Thymus (tissue), 14 donors: ENCODE data around the gene HUNK. TPM values are rescaled to one million over a fixed set of nuclear protein-coding genes. Genes with fewer than 3 reads are reported as not detected.

ENCODE experiments used
- DNase-seq, 9 donors: peaks; one replicate each; pipeline ENCODE4 v3.0.0-alpha.2; 2013; ENCODE audit warnings: low spot score in 9 of 9, low read depth in 6 of 9, missing footprints in 1 of 9
- H3K27ac ChIP-seq, 2 donors: one replicate each; pipeline ENCODE4 v1.5.1; 2013; ENCODE audit warnings: control low read depth in 1 of 2, low read depth in 1 of 2, low read length in 1 of 2, mild to moderate bottlenecking in 1 of 2, moderate library complexity in 1 of 2
- H3K27me3 ChIP-seq, 2 donors: one replicate each; pipeline ENCODE4 v1.5.1; 2013; ENCODE audit warnings: low read length in 1 of 2; ENCODE audit not compliant: control insufficient read depth in 2 of 2, insufficient read depth in 1 of 2
- H3K36me3 ChIP-seq, 2 donors: one replicate each; pipeline ENCODE4 v1.5.1; 2013; ENCODE audit warnings: low read length in 1 of 2, mild to moderate bottlenecking in 1 of 2, moderate library complexity in 1 of 2; ENCODE audit not compliant: control insufficient read depth in 2 of 2, insufficient read depth in 2 of 2
- H3K4me1 ChIP-seq, 2 donors: one replicate each; pipeline ENCODE4 v1.5.1; 2013; ENCODE audit warnings: low read length in 2 of 2; ENCODE audit not compliant: control insufficient read depth in 2 of 2, insufficient read depth in 2 of 2
- H3K4me3 ChIP-seq, 2 donors: one replicate each; pipeline ENCODE4 v1.5.1; 2013; ENCODE audit warnings: low read length in 2 of 2, control low read depth in 1 of 2, mild to moderate bottlenecking in 1 of 2
- H3K9me3 ChIP-seq, 2 donors: one replicate each; pipeline ENCODE4 v1.5.1; 2013; ENCODE audit warnings: low read length in 1 of 2, mild to moderate bottlenecking in 1 of 2; ENCODE audit not compliant: control insufficient read depth in 2 of 2, insufficient read depth in 1 of 2
- WGBS: extraction: QIAGEN DNeasy Blood & Tissue Kit; methylation state at CpG from one replicate; pipeline ENCODE4 v1.1.7; 2013; 5-methylcytosine and 5-hydroxymethylcytosine counted together
- long read RNA-seq, 10 donors: transcript quantifications; one replicate each; lab custom pipeline, GENCODE V29; 2026
- polyA plus RNA-seq: library from polyadenylated mRNA; stranded (reverse); fragments of 200-250 nt; gene quantifications from one replicate; pipeline ENCODE4 v1.2.3, GENCODE V29; 2013
- total RNA-seq: library from RNA; stranded (reverse); fragments of 120-200 nt; gene quantifications from one replicate; pipeline ENCODE4 v1.2.4, GENCODE V29; 2013
- donor health status: healthy.

The HUNK gene
- total RNA-seq (1.1 TPM), polyA plus RNA-seq (0.21 TPM)
- long read RNA-seq, donor 1, result 0 reads
- long read RNA-seq, donor 2, full-length matches to known transcripts, result 2 of 2 reads
- long read RNA-seq, donor 2, partial matches to known transcripts, result 0 of 2 reads
- long read RNA-seq, donor 2, other reads (novel, unspliced or antisense), result 0 of 2 reads
- long read RNA-seq, donor 3, result 0 reads
- long read RNA-seq, donor 4, result 0 reads
- long read RNA-seq, donor 5, result 0 reads
- long read RNA-seq, donor 6, full-length matches to known transcripts, result 1 of 1 reads
- long read RNA-seq, donor 6, partial matches to known transcripts, result 0 of 1 reads
- long read RNA-seq, donor 6, other reads (novel, unspliced or antisense), result 0 of 1 reads
- long read RNA-seq, donor 7, result 0 reads
- long read RNA-seq, donor 8, result 0 reads
- long read RNA-seq, donor 9, result 0 reads
- long read RNA-seq, donor 10, full-length matches to known transcripts, result 1 of 1 reads
- long read RNA-seq, donor 10, partial matches to known transcripts, result 0 of 1 reads
- long read RNA-seq, donor 10, other reads (novel, unspliced or antisense), result 0 of 1 reads

DNA sequence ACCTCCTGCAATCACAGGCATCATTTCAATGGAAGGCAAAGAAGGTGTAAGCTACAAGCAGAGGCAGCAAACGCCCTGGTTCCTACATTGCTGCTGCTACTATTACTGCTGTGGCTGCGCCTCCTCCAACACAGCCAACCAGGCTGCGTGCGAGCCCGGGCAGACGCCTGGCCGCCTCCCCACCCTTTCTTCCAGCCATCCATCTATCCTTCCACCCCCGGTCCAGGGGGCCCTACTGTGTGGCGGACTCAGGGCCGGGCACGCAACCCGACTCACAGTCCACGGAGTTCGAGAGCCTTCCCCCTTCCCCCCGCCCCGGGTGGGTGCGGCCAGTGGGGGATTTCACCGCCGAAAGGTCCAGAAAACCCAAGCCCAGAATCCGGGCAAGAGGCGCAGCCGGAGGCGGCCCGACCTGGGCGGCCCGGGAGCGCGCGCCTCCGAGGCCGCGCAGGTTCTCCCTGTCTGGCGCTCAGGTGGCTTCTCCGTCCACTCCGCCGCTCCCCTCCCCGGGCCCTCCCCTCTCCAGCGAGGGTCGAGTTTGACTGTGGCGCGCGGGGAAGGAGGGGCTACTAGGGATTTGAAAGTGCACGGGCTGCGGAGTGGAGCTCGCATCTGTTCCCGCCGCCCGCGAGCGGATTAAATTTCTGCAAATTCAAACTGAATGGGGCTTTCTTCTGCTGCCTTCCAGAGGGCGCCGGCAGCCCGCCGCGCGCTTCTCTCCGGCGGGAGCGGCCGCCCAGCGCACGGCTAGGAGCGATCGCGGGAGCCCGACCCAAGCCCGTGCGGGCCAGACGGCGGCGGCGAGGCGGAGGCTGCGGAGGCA lies at the start of gene HUNK:
HUNK (plus strand) TSS at position 569 of the 823 bp plus-strand sequence. CDS start 655 bp downstream, outside the sequence.
- Histone ChIP-seq H3K36me3 (no peaks in the 10 kb centered on the region), H3K9me3 (no peaks in the 10 kb centered on the region), H3K4me1 (peaks cover 3 to 4% of the 10 kb centered on the region in 2 donors), H3K27ac (no peak within 1 kb of the TSS), H3K4me3 (peak within 1 kb of the TSS; percentile 26 to 45), H3K27me3 (peaks cover 56 to 72% of the 10 kb centered on the region in 2 donors)
- 2% methylated on average over 74 of the region's 74 CpGs for WGBS
- peak in 1 of 9 donors; percentile 23 for DNase-seq

DNA sequence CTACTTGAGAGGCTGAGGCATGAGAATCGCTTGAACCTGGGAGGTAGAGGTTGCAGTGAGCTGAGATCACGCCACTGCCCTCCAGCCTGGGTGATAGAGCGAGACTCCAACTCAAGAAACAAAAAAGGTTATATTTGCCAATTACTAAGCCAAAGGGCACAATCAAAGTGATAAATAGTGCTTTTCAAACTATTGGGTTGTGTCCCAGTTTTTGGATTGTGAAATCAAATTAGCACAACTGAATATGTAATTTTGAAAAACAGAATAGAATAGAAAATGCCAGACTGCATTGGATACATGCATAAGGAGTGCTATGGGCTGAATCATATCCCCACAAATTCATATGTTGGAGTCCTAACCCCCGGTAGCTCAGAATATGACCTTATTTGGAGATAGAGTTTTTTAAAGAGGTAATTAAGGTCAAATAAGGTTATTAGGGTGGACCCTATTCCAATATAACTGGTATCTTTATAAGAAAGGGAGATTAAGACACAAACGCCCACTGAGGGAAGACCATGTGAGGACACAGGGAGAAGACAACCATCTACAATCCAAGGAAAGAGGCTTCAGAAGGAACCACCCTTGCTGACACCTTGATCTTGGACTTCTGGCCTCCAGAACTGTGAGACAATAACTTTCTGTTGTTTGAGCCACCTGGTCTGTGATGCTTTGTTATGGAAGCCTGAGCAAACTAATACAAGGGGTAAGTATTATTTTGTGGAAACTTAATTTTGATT lies 42.9 kb upstream of the HUNK start:
- H3K27ac ChIP-seq, result no peak overlapping the region
- no peaks in the 10 kb centered on the region for H3K27me3 ChIP-seq
- H3K36me3 ChIP-seq, result no peaks in the 10 kb centered on the region
- no peak for DNase-seq
- H3K4me1 ChIP-seq, result no peaks in the 10 kb centered on the region
- WGBS, result 97% methylated on average over 5 of the region's 5 CpGs
- H3K9me3 ChIP-seq, result no peaks in the 10 kb centered on the region
- H3K4me3 ChIP-seq, result no peak overlapping the region

- WGBS, result 77% methylated on average over 4 of the region's 4 CpGs
- no peaks in the 10 kb centered on the region for H3K4me1 ChIP-seq
- H3K4me3 ChIP-seq, result no peak overlapping the region
- no peak for DNase-seq
- no peak overlapping the region for H3K27ac ChIP-seq
- H3K36me3 ChIP-seq, result no peaks in the 10 kb centered on the region
- no peaks in the 10 kb centered on the region for H3K27me3 ChIP-seq
- no peaks in the 10 kb centered on the region for H3K9me3 ChIP-seq
Measured at GRCh38 chr21:31830701-31831100, 42.1 kb upstream of the HUNK start.

DNA sequence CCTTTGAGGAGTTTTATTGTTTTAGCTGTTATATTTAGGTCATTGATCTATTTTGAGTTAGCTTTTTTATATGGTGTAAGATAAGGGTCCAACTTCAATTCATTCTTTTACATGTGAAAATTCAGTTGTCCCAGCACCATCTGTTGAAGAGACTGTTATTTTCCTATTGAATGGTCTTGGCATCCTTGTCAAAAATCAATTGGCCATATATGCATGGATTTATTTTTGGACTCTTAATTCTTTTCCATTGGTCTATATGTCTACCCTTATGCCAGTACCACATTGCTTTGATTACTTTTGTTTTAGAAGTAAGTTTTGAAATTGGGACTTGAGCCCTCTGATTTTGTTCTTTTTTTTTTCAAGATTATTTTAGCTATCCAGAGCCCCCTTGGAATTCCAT lies 35.8 kb upstream of the HUNK start:
- Histone ChIP-seq H3K27me3 (no peaks in the 10 kb centered on the region), H3K36me3 (no peaks in the 10 kb centered on the region), H3K4me1 (no peaks in the 10 kb centered on the region), H3K4me3 (no peak overlapping the region), H3K27ac (no peak overlapping the region), H3K9me3 (no peaks in the 10 kb centered on the region)
- DNase-seq, result no peak

DNA sequence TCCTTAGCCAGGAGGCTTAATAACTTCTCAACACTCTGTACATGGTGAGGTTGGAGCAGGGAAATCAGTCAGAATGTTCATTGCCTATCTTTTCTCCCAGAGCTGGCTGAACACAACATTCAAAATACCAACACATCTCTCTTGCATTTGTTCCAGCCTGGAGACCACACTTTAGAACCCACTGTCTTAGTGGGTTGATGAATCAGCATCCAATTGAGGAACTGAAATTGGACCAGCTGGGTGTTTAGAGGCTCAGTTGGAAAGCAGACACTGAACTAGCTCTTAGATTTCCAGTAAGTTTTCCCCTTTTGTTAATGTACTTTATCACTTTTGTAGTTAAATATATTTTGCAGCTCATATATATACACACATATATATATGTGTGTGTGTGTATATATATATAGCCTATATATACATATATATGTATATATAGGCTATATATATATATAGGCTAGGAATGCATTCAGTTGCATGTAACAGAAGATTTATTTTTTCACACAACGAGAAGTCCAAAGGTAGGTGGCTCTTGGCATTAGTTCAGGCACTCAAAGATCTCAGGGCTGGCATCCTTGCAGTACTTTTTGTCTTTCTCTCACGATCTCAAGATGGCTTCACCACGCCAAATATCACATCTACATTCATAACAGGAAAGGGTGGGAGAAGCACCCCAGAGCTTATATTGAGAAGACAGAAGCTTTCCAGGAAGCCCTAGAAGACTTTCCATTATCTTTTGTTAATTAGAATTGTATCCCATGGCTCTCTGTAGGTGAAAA lies 35.0 kb upstream of the HUNK start:
- Histone ChIP-seq H3K27ac (no peak overlapping the region), H3K9me3 (no peaks in the 10 kb centered on the region), H3K4me3 (no peak overlapping the region), H3K4me1 (no peaks in the 10 kb centered on the region), H3K36me3 (no peaks in the 10 kb centered on the region), H3K27me3 (no peaks in the 10 kb centered on the region)
- no peak for DNase-seq
- WGBS, result 93% methylated on average over 3 of the region's 3 CpGs

- H3K27ac ChIP-seq, result no peak overlapping the region
- WGBS, result 92% methylated on average over 5 of the region's 5 CpGs
- no peaks in the 10 kb centered on the region for H3K4me1 ChIP-seq
- H3K27me3 ChIP-seq, result no peaks in the 10 kb centered on the region
- H3K4me3 ChIP-seq, result no peak overlapping the region
- no peaks in the 10 kb centered on the region for H3K36me3 ChIP-seq
- no peaks in the 10 kb centered on the region for H3K9me3 ChIP-seq
- no peak for DNase-seq
Measured at GRCh38 chr21:31838586-31839355, 34.0 kb upstream of the HUNK start.

- H3K36me3 ChIP-seq, result no peaks in the 10 kb centered on the region
- no peaks in the 10 kb centered on the region for H3K4me1 ChIP-seq
- no peak overlapping the region for H3K27ac ChIP-seq
- H3K4me3 ChIP-seq, result no peak overlapping the region
- H3K9me3 ChIP-seq, result no peaks in the 10 kb centered on the region
- no peak for DNase-seq
- H3K27me3 ChIP-seq, result no peaks in the 10 kb centered on the region
Measured at GRCh38 chr21:31844206-31844605, 28.6 kb upstream of the HUNK start.

DNA sequence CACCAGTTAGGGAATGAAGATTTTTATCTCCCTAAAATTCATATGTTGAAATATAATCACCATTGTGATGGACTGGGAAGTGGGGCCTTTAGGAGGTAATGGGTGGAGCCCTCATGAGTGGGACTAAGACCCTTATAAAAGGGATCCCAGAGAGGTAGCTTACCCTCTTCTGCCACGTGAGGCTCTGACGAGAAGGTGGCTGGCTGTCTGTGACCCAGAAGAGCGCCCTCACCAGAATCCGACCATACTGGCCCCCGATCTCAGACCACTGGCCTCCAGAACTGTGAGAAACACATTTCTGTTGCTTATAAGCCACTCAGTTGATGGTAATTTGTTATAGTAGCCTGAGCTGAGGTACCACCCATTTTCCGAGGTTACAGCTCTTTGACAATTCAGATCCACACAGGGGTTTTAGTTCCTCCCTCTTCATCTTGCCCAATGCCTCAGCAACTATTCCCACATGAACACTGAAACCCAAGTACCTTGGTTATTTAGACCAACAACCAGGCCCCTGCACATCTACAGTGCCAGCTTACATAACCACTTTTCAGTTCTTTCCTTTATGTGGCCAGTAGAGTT lies 27.6 kb upstream of the HUNK start:
- no peaks in the 10 kb centered on the region for H3K36me3 ChIP-seq
- no peak for DNase-seq
- H3K9me3 ChIP-seq, result no peaks in the 10 kb centered on the region
- no peaks in the 10 kb centered on the region for H3K4me1 ChIP-seq
- no peak overlapping the region for H3K27ac ChIP-seq
- no peak overlapping the region for H3K4me3 ChIP-seq
- H3K27me3 ChIP-seq, result no peaks in the 10 kb centered on the region
- 84% methylated on average over 6 of the region's 6 CpGs for WGBS
